Stimulated activated CD4-positive, alpha-beta T cell treated with anti-CD3 and anti-CD28 coated beads, Interleukin-15, amount 100 ng/mL, for 1 hour (primary cell): ENCODE results near the gene AGAP5.
A peak's percentile ranks its signal among the peaks of the same experiment; 100 is the strongest.
"Not testable (repeated sequence)": the region's sequence is repeated elsewhere in the genome, so short reads cannot be mapped to it uniquely, and the experiment has no call there.

Experiments used
- DNase-seq, 2 donors: peaks; one replicate each; pipeline ENCODE4 v3.0.0-alpha.2; 2020; ENCODE audit warnings: low read depth in 1 of 2, low spot score in 1 of 2

Gene AGAP5

DNA sequence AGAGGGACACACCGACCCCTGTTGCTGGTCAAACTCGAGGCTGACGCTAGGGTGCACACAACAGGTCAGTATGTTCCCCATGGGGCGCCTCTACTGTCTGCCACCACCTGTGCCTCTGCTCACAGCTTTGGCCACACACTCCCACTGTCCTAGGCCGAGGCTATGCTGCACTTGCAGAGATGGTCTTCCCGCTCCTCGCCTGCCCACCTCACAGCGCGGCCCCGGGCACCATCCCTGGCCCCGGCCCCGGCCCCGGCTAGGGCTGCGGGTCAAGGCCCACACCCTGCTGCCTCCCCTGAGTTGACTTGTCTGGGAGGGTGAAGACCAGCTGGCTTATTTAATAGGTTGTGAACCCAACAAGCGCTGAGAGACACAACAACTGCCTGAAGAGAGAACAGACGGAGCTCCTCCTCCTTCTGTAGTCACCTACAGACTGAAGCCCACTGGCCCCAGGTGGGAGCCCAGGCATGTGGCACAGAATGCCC lies at the start of gene AGAP5:
AGAP5 (minus strand) TSS at position 435 of the 485 bp plus-strand sequence; CDS start at position 81, 354 bp downstream.
- not testable (repeated sequence) for DNase-seq

DNA sequence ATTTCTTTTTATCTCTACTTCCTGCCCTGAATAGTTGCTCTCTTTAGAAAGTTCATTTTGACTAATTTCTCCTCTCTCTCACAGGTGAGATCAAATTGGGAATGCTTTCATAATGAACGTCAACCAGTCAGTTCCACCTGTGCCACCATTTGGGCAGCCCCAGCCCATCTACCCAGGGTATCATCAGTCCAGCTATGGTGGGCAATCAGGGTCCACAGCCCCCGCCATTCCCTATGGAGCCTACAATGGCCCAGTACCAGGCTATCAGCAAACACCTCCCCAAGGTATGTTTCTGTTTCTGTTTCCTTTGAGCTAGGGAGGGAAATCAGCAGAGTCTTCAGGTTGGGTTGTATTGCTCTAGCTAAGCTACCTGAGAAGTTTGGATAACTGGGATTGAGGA lies 48.8 kb upstream of the AGAP5 start:
- no peak for DNase-seq

DNA sequence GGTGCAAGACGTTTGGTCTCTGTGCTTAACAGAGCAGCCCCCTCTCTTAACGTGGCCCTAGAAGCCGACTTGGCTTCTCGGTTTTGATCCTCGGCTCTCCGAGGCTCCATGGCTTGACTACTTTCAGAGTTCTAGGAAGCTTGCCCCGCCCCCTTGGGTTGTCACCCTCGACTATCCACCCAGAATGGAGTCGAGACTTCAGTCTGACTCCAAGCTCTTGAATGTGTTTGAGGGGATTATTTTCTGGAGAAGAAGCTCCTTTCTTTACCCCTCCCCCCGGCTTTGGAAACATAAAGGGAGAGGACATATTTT lies 46.7 kb upstream of the AGAP5 start:
- peak in 1 of 2 donors; percentile 39 for DNase-seq

- peak; percentile 88 for DNase-seq
These were observed 46.2 kb upstream of the AGAP5 start, which contains the start of gene SEC24C for GRCh38 chr10:73743905-73744663. Gene SEC24C, plus strand, starts transcription at chr10:73744372. Its CDS starts 2,461 bp downstream, at chr10:73746833.

GRCh38 chr10:73743327-73743904 lies 45.5 kb upstream of the AGAP5 start:
- no peak for DNase-seq

GRCh38 chr10:73742454-73742734 lies 44.5 kb upstream of the AGAP5 start:
- no peak for DNase-seq

DNA sequence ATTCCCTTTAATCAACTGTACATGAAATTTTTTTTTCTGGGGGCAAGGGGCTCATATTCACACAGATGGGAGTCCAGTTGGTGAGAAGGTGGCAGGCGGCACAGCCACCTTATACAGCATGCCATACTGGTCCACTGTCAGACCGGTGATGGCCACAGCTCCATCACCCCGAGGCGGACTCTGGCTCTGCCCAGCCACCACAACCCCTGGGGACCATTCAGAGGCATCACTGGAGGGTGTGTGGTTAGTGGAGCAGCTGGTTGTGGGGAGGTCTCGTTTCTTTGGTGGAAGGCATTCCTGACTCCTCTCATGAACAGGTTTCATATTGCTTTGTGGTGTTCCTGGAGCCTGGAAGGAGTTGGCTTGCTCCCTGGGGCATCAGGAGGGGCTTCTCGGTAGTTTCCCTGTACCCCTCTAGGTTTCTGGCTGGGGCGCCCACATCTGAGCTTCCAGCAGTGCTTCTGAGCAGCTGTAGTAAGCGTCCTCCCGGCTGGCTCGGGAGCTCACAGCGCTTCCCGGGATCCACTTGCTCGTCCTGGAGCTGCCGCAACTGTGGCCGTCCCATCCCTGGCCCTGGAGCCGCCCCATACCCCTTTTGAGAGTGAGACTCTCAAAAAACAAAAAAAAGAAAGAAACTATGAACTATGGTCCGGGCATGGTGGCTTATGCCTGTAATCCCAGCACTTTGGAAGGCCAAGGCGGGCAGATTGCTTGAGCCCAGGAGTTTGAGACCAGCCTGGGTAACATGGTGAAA lies 42.8 kb upstream of the AGAP5 start:
- DNase-seq, result not testable (repeated sequence)

GRCh38 chr10:73734796-73735305 lies 36.9 kb upstream of the AGAP5 start:
- no peak for DNase-seq

DNA sequence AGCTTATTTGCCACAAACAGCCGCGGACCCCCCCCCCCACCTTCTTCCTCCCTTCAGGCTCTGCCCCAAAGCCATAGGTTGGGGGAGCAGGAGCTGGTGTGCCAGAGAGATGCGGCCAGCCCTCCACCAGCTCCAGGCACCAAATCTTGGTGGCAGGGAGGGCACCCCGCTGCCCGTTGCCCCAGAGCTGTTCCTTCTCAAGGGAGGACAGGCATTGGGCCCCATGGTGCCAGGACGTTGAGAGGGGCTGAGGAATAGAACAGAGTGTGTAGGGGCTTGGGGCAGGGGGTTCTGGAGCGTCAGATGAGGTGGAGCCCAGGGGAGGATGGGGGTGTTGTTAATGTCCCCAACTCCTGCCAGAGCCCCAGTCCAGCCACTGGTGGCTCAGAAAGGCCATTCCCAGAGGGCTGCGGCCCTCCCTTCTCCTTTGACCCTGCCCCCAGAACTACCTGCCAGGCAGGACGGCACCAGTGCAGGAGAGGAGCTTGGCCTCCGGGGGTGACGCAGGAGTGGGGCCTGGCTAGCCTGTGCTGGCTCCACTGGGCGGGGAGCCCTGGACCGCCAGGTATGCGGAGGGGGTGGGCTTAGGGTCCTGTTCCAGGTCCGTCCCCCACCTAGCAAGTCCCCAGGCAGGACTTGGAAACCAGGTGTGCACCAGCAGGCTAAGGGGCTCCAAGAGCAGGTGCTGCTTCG lies 36.3 kb upstream of the AGAP5 start:
- no peak for DNase-seq

GRCh38 chr10:73732931-73733623 lies 35.2 kb upstream of the AGAP5 start:
- no peak for DNase-seq

DNA sequence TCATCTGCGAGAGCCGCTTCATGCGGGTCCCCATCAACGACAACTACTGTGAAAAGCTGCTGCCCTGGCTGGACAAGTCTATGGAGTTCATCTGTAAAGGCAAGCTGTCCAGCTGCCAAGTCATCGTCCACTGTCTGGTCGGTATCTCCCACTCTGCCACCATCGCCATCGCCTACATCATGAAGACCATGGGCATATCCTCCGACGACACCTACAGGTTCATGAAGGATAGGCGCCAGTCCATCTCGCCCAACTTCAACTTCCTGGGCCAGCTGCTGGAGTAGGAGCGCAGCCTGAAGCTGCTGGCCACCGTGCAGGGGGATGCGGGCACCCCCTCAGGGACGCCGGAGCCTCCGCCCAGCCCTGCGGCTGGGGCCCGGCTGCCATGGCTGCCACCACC lies 34.5 kb upstream of the AGAP5 start:
- no peak for DNase-seq

DNA sequence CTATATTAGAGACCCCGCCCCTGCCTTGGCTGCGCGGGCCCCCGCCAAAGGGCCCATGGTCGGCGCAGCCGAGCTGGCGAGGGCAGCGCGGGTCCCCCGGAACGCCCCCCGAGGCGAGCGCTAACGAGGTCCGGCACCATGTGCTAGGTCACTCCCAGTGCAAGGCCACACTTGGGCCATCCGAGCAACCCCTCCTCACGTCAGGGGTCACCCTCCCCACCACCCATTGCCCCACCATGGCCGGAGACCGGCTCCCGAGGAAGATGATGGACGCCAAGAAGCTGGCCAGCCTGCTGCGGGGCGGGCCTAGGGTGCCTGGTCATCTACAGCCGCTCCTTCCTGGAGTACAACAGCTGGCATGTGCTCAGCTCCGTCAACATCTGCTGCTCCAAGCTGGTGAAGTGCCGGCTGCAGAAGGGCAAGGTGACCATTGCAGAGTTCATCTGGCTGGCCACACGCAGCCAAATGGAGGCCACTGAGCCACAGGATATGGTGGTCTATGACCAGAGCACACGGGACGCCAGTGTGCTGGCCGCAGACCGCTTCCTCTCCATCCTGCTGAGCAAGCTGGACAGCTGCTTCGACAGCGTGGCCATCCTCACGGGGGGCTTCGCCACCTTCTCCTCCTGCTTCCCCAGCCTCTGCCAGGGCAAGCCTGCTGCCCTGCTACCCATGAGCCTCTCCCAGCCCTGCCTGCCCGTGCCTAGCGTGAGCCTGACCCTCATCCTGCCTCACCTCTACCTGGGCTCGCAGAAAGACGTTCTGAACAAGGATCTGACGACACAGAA lies 33.9 kb upstream of the AGAP5 start:
- no peak for DNase-seq

DNA sequence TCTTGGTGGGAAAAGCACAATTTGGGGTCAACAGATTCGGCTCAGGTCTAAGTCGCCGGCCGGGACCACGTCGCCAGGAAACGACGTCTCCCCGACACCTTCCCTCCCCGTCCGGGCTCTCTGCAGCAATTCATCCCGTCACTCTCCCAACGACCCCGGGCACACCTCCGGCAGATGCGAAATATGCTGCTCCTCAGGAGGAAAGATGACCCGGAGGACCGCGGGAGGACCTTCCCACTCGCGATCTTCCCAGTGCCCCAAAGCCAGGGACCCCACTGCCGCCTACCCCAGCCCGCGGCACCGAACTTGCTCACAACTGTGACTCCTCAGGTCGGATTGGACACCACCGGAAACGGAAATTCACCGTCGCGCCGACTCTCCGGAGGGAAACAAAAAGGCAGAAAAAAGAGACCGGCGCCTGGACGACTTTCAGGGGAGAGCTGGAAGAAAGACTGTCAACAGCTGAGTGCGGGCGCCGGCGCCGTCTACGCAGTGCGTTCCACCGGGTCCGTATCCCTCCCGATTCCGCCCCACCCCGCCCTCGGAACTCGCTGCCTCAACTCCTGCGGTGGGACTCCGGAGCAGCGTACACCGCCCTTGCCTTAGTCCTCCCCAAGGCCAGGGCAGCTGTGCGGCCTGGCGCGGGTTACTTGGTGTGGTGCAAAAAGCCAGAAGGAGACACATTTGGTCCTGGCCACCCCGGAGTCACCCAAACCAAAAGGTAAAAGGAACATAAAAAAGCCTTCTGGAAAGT lies 32.4 kb upstream of the AGAP5 start:
- DNase-seq, result peak; percentile 78 to 86

GRCh38 chr10:73729781-73730152 lies 31.9 kb upstream of the AGAP5 start:
- DNase-seq, result not testable (repeated sequence)

DNA sequence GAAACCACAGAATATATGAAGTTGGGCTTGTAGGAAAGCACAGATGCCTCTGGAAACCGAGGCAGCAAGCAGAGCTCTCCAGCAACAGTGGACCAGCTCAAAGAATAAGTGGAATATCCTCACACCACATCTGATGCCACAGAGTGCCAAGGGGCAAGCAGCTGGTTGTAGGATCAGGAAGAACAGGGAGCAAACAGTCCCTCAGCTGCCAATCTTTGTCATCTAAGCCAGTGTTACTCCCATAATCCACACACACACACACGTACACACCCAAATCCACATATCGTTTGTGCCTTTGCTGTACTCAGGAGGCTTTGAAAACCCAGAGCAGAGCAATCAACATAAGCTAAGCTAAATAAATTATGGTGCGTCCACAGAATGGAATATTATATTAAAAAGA lies 25.6 kb upstream of the AGAP5 start:
- no peak for DNase-seq

- not testable (repeated sequence) for DNase-seq
These were observed 22.7 kb upstream of the AGAP5 start for GRCh38 chr10:73720561-73720960.

GRCh38 chr10:73717556-73717955 lies 19.6 kb upstream of the AGAP5 start:
- DNase-seq, result no peak

DNA sequence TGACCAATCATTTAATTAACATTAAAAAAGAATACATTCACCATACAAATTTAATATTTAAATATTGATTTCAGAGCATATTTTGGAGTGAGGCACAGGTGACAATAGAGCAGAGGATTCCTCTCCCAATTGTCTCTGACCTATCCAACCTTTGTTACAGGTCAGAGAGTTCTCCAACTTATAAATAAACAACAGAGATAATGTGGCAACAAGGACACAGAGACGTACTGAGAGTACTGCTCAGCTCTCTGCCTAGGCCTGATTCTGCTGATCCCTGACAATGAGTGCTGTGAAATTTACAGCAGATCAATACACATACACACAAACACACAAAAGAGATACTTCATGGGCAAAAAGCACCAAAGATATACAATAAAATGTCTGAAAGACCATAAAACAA lies 18.3 kb upstream of the AGAP5 start:
- DNase-seq, result no peak
